HG03039 (cell line): ENCODE data around the gene PLPP2.

Experiments
- ATAC-seq: cut with Tn5 transposase; IDR thresholded peaks from one replicate; pipeline ENCODE4 v1.9.1; 2021; ENCODE audit warnings: mild to moderate bottlenecking, moderate library complexity; ENCODE audit not compliant: unreplicated experiment

Gene PLPP2

GRCh38 chr19:317710-318508 lies 26.7 kb upstream of the PLPP2 start:
- no peak for ATAC-seq

- no peak for ATAC-seq
Measured at GRCh38 chr19:315811-316210, 24.6 kb upstream of the PLPP2 start.

- ATAC-seq: no peak
Measured at GRCh38 chr19:313988-314815, 23.0 kb upstream of the PLPP2 start.

GRCh38 chr19:313169-313987 lies 22.2 kb upstream of the PLPP2 start:
- ATAC-seq: no peak

- ATAC-seq: no peak
Measured at GRCh38 chr19:311813-312261, 20.6 kb upstream of the PLPP2 start.

- ATAC-seq: no peak
Measured at GRCh38 chr19:310781-311496, 19.7 kb upstream of the PLPP2 start.

- ATAC-seq: no peak
Measured at GRCh38 chr19:310141-310651, 19.0 kb upstream of the PLPP2 start.

- ATAC-seq: no peak
Measured at GRCh38 chr19:309206-309565, 18.0 kb upstream of the PLPP2 start.

GRCh38 chr19:308471-309205 lies 17.4 kb upstream of the PLPP2 start:
- no peak for ATAC-seq

- ATAC-seq: no peak
Measured at GRCh38 chr19:307793-308420, 16.7 kb upstream of the PLPP2 start.

- ATAC-seq: no peak
Measured at GRCh38 chr19:307111-307531, 15.9 kb upstream of the PLPP2 start.

GRCh38 chr19:306151-306900 lies 15.1 kb upstream of the PLPP2 start:
- ATAC-seq: no peak

- no peak for ATAC-seq
Measured at GRCh38 chr19:305240-306150, 14.3 kb upstream of the PLPP2 start.

- no peak for ATAC-seq
Measured at GRCh38 chr19:296476-297225, 5.4 kb upstream of the PLPP2 start.

GRCh38 chr19:295687-296370 lies 4.6 kb upstream of the PLPP2 start:
- ATAC-seq: no peak
